NCI-H187 (cell line): ENCODE results near the gene FHOD1.
A peak's percentile ranks its signal among the peaks of the same experiment; 100 is the strongest.

Source experiments
- DNase-seq, 2 experiments: peaks; one replicate each; lab custom pipeline; 2025; lab: John Stamatoyannopoulos, UW

The FHOD1 gene

DNA sequence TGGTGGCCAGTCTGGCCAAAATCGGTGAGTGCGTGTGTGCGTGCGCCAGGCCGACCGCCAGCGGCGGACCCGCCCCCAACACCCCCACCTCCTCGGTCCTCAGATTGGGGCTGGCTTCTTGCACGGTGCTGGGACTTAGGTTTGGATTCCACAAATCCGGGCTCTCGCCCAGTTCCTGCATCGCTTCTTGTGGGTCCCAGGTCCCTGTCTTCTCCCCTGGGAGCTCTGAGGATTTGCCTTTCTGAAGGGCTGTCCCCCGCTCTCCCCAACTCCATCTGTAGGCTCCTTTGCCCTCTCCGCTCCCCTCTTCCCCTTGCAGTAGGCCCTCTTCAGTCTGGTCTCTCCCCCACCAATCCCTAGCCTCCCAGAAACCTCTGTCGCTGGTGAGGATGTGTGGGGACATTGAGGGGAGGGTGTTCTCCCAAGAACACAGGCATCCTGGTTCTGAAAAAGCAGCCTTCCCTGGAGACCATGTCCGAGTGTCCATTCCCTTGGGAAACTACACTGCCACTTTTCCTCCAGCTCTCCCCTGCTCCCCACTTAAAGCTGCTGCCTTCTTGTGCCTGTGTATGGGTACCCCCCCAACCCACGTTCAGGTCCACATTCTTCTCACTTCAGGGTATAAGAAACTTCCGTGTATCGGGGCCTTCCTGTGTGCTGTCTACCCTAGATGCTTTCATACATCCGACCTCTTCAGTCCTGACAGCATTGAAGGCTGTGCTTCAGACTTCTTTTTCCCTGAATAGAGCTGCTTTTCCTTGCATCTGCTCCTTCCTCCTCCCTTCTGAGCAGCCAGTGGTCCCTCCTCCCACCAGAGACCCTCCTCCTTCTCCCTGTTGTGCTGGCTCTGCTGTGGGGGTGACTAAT is 2.1 kb upstream of the FHOD1 start:
- DNase-seq: no peak

DNA sequence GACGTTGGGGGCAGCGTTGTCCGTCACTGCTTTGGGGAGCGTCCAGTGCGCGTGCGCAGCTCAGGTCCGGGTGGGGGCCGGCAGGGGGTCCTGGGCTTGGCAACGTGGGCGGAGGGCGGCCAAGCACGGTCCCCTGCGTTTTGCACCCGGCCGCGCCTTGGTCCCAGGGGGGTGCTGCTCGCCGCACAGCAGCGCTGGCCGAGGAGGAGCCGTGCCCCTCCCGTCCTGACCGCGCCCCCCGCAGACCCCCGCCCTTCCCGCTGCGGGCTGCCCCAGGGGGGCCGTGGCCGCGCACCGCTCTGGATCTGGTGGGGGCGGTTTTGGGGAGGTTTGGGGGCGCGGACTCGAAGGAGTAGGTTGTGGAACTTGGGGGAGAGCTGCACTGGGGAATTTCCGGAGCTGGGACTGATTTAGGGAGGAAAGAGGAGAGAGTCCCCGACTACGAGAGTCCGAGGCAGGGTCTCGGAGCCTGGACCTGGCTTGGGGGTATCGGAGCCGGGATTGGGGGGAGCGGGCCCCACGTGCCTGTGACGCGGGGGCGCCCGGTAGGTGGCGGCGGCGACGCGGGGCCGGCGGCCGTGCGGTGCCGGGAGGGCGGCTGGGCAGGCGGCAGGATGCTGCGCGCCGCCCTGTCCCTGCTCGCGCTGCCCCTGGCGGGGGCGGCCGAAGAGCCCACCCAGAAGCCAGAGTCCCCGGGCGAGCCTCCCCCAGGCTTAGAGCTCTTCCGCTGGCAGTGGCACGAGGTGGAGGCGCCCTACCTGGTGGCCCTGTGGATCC is 1.3 kb upstream of the FHOD1 start, which contains the start of gene SLC9A5:
TSS of gene SLC9A5 (plus strand) at position 579 of the 777 bp plus-strand sequence. CDS start at position 615, 36 bp downstream.
- no peak for DNase-seq

DNA sequence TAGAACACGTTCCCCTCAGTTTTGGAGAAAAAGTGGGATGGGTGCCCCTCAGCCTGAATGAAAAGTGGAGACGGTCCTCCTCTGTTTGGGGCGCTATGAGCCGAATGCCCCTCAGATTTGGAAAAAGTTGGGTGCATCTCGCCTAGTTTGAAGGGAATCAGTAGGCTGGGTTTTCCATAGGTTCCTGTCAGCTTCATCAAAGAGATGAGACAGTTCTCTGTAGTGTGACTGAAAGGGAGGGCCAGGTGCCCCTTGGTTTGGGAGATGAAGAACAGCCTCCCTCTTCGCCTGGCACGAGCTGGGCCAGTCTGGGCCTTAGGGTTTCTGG is 756 bp upstream of the FHOD1 start:
- no peak for DNase-seq

DNA sequence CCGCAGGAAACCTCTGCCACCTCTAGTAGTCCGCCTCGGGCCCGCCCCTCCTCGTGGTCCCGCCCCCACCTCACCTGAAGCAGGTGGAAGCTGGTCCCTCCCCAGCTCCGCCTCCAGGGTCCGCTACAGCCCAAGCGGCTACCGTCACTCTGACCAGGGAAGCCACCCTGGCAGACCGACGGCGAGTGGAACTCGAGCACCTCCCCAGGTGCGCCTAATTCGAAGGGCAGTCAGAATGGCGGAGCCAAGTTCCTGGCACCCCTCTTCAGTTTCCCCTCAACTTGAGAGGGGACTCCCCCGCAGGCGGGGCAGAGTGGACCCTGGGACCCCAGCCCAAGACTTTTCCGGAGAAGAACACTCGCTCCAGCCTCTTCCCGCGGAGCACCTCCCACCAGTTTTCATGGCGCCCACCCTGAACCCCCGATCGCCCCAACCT is 507 bp downstream of the FHOD1 start:
- peak; percentile 42 to 54 for DNase-seq

- no peak for DNase-seq
These were observed 1.1 kb downstream of the FHOD1 start for GRCh38 chr16:67246081-67246755.

GRCh38 chr16:67245674-67246080 is 1.6 kb downstream of the FHOD1 start:
- no peak for DNase-seq

GRCh38 chr16:67245186-67245585 is 2.1 kb downstream of the FHOD1 start:
- DNase-seq: no peak

GRCh38 chr16:67244387-67245185 is 2.7 kb downstream of the FHOD1 start:
- no peak for DNase-seq

DNA sequence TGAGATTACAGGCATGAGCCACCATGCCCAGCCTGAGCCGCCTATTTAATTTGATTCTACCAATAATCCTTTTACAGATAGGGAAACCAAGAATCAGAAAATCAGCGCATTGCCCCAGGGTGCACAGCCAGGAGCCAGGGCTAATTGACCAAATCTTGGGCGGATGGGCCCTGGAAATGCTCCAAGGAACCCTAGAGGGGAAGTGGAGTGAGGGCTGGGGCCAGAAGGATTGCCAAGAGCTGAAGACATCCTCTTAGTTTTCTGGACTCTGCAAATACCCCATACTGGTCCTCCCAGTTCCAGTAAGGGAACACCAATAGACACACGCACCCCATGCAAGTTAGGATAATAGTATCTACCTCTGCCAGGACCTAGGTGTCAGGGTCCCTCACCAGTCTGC is 3.8 kb downstream of the FHOD1 start:
- no peak for DNase-seq

DNA sequence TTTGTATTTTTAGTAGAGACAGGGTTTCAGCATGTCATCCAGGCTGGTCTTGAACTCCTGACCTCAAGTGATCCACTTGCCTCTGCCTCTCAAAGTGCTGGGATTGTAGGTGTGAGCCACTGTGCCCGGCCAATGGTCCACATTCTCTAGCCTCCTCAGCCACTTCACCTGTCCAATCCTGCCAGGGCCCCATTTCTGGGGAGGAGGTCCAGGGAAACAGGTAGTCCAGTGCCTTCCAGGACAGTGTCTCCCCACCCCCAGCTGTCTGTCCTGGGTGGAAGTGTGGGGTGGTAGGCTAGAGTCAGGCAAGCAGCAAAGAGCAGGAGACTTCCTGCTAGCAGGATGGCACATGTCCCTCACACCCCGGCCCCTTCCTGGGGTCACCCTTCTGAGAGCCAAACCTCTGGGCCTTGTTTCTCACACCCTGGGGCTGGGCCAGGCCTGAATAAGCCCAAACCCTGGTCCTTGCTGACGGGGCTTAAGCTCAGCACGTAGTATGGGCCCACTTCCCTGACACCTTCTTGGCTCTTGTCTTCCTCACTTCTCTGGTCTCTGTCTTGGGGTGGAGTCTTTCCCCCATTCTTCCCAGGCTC is 5.0 kb downstream of the FHOD1 start:
- DNase-seq: no peak

GRCh38 chr16:67241008-67241900 is 6.0 kb downstream of the FHOD1 start:
- no peak for DNase-seq

GRCh38 chr16:67240506-67240905 is 6.8 kb downstream of the FHOD1 start:
- DNase-seq: no peak

DNA sequence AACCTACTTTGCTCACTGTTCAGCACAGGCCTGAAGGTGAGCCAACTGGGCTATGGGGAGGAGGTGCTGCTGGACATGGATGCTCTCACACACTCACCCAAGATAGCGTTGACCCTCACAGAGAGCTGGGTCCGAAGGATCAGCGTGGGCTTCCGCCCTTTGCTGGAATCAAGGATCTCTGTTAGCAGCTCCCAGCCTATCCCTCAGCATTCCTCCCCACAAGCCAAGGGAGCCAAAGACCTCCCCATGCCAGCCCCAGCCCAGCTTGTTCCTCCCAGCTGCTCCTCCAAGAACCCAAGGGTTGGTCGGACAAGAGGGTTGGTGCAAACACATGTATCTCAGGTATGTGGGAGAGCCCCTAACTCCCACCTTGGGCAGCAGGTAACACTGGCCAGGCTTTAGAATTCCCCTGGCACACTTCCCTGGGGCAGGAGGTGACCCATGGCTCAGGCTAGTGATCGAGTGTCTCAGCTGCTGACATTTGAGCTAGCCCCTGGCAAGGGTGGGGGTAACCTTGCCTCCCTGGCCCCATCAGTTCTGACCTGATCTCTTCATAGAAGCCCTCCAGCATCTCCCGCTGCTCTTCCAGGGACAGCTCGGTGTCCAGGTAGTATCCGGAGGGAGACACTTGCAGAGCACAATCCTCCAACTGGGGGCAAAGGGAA is 8.3 kb downstream of the FHOD1 start:
- no peak for DNase-seq

DNA sequence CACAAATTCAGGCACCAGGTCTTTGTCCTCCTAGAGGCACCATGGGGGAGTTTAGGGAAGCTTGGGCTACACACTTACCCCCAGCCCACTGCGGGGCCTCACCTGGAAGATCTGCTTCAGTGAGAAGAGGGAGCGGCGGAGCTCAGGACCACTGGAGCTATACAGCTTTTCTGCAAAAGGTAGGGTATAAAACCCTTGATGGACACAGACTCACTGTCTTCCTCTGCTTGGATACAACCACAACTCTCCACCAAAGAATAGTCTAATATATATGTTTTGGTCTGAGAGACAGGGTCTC is 9.1 kb downstream of the FHOD1 start:
- DNase-seq: no peak

GRCh38 chr16:67237396-67238277 is 9.6 kb downstream of the FHOD1 start:
- DNase-seq: no peak

DNA sequence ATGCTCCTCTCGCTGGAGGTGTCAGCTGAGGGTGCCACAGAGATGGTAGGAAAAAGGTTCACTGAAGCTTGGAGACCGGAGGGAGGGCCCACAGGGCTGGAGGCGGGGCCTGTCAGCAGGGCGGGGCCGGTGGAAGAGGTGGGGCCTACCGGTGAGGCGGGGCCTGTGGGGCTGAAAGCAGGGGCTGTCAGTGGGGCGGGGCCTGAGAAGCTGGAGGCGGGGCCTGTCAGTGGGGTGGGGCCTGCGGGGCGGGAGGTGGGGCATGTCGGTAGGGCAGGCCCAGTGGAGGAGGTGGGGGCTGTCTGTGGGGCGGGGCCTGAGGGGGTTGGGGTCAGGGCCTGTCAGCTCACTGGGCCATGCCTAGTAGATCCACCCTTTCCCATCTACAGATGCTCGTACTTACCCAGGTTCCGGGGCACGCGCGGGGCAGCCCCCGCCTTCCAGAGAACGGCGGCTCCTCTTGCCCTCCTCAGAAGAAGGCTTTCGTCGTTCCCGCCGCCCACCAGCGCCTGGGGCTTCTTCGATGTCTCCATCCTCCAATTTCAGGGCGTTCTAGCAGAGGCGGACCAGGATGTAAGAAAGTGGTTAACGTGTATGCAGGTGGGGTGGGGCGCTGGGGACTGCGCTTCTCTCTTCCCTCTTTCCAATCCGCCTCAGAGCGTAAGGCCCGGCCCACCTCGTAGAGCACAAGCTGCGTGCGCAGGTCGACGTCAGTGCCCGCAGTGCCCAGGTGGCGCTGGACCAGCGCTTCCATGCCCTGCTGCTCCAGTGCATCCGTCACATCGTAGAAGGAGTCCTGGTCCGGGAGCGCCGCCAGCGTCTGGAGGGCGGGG is 10.5 kb downstream of the FHOD1 start:
- peak in 1 of 2 experiments; percentile 13 for DNase-seq

DNA sequence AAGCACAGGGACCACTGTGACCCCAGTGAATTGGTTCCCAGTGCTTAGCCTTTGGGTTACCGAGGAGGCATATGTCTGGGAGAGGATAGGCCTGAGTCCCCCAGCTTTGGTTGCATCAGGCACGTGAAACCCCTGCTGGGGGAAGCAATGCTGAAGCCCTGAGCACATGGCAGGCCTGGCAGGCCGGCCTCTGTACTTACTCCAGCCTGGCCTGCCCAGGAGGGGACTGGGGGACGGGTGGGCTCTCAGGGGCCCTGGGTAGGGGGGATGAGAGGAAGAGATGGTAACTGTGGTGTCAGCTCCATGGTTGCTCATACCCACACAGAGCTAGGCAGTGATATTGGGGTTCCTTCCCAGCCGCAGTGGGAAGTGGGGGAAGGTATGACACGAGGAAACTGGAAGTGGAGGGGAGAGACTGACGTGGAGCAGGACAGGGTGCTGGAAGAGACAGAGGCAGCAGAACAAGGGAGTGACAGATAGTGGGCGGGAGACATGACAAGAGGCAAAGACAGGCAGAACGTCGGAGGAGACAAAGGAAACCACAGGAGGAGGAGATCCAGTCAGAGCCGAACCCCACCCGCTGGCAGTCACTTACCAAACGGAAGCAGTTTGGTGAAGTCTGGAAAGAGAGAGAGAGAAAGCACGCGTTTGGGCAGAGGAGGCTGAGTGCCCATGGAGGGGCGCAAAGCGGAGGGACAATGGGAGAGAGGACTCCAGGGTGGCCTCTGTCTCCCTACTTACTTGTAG is 11.3 kb downstream of the FHOD1 start:
- no peak for DNase-seq
